WTC11 (cell line): ENCODE results near the gene ADRA1B. TPM values are rescaled to one million over a fixed set of nuclear protein-coding genes. Genes with fewer than 3 reads are reported as not detected.

ENCODE experiments used
- ATAC-seq: fragments of 200-7000 bp; cut with Tn5 transposase; 2 replicates; pipeline ENCODE4 v1.10.0; 2021; ENCODE audit warnings: mild to moderate bottlenecking, moderate library complexity
- CTCF ChIA-PET: fragments of 300-600 bp; sonication (Branson Sonifier 250); formaldehyde crosslinking; loops from one replicate; lab custom pipeline; 2021; ENCODE audit warnings: antibody characterized with exemption; lab: Charles Lee
- POLR2A ChIA-PET: fragments of 350-600 bp; sonication (Branson Sonifier 250); formaldehyde crosslinking; loops from one replicate; lab custom pipeline; 2021; ENCODE audit warnings: antibody characterized with exemption; lab: Charles Lee
- DNase-seq: peaks from one replicate; pipeline ENCODE4 v3.0.0; 2021; ENCODE audit warnings: low spot score
- H3K27ac Mint-ChIP-seq: 2 replicates; pipeline ENCODE4 v1.8.0; 2021; ENCODE audit warnings: mixed read lengths
- H3K27me3 Mint-ChIP-seq: 2 replicates; pipeline ENCODE4 v1.8.0; 2021; ENCODE audit warnings: low read depth, mild to moderate bottlenecking, moderate library complexity, mixed read lengths
- H3K36me3 Mint-ChIP-seq: 2 replicates; pipeline ENCODE4 v1.8.0; 2021; ENCODE audit warnings: mixed read lengths
- H3K4me1 Mint-ChIP-seq: 2 replicates; pipeline ENCODE4 v1.8.0; 2022; ENCODE audit warnings: mixed read lengths
- H3K4me3 Mint-ChIP-seq: 2 replicates; pipeline ENCODE4 v1.8.0; 2021; ENCODE audit warnings: mild to moderate bottlenecking, moderate library complexity, mixed read lengths
- H3K9me3 Mint-ChIP-seq: 2 replicates; pipeline ENCODE4 v1.8.0; 2021; ENCODE audit warnings: mixed read lengths
- ATF1 ChIP-seq: sonication (generic); formaldehyde crosslinking; IDR thresholded peaks from 2 replicates; pipeline ENCODE4 v1.8.1; 2023; ENCODE audit warnings: mild to moderate bottlenecking, moderate library complexity, missing genetic modification reagents
- CBFB ChIP-seq: sonication (generic); formaldehyde crosslinking; IDR thresholded peaks from 2 replicates; pipeline ENCODE4 v1.8.1; 2022; ENCODE audit warnings: mild to moderate bottlenecking, low read depth, missing genetic modification reagents
- ELF4 ChIP-seq: sonication (generic); formaldehyde crosslinking; IDR thresholded peaks from 2 replicates; pipeline ENCODE4 v1.8.1; 2022; ENCODE audit warnings: low read depth, mild to moderate bottlenecking, moderate library complexity, missing genetic modification reagents
- EMX1 ChIP-seq: fragments of 250-450 bp; sonication (Bioruptor Pico); IDR thresholded peaks from 2 replicates; pipeline ENCODE4 v1.8.0; 2021; ENCODE audit warnings: mild to moderate bottlenecking
- FOXK1 ChIP-seq: sonication (generic); formaldehyde crosslinking; IDR thresholded peaks from 2 replicates; pipeline ENCODE4 v1.8.0; 2022; ENCODE audit warnings: mild to moderate bottlenecking, moderate library complexity, missing genetic modification reagents
- FOXP1 ChIP-seq: sonication (generic); formaldehyde crosslinking; IDR thresholded peaks from 2 replicates; pipeline ENCODE4 v1.8.0; 2022; ENCODE audit warnings: missing genetic modification reagents, mild to moderate bottlenecking, moderate library complexity, borderline replicate concordance
- GRHL2 ChIP-seq: fragments of 250-450 bp; sonication (Bioruptor Pico); IDR thresholded peaks from 2 replicates; pipeline ENCODE4 v1.8.0; 2022; ENCODE audit warnings: mild to moderate bottlenecking, moderate library complexity; ENCODE audit not compliant: insufficient replicate concordance, severe bottlenecking
- JAZF1 ChIP-seq: fragments of 250-450 bp; sonication (Bioruptor Pico); IDR thresholded peaks from 2 replicates; pipeline ENCODE4 v1.9.0; 2021; ENCODE audit warnings: moderate library complexity, mild to moderate bottlenecking, inconsistent platforms
- JUN ChIP-seq: sonication (generic); formaldehyde crosslinking; IDR thresholded peaks from 2 replicates; pipeline ENCODE4 v1.8.0; 2023; ENCODE audit warnings: mild to moderate bottlenecking, missing genetic modification reagents
- MYBL2 ChIP-seq: sonication (generic); formaldehyde crosslinking; IDR thresholded peaks from 2 replicates; pipeline ENCODE4 v1.8.1; 2023; ENCODE audit warnings: mild to moderate bottlenecking, moderate library complexity, missing genetic modification reagents
- OVOL2 ChIP-seq: fragments of 250-450 bp; sonication (Bioruptor Pico); IDR thresholded peaks from 2 replicates; pipeline ENCODE4 v1.9.0; 2021; ENCODE audit warnings: mild to moderate bottlenecking, borderline replicate concordance
- SOX15 ChIP-seq: fragments of 250-450 bp; sonication (Bioruptor Pico); IDR thresholded peaks from 2 replicates; pipeline ENCODE4 v1.9.0; 2021; ENCODE audit warnings: mild to moderate bottlenecking
- SP1 ChIP-seq: sonication (generic); formaldehyde crosslinking; conservative IDR thresholded peaks from 2 replicates; pipeline ENCODE4 v1.8.1; 2022; ENCODE audit warnings: missing genetic modification reagents
- TCF7 ChIP-seq: sonication (generic); formaldehyde crosslinking; IDR thresholded peaks from 2 replicates; pipeline ENCODE4 v1.8.0; 2022; ENCODE audit warnings: mild to moderate bottlenecking, low read depth, missing genetic modification reagents, moderate library complexity
- ZNF232 ChIP-seq: sonication (generic); formaldehyde crosslinking; IDR thresholded peaks from 2 replicates; pipeline ENCODE4 v1.8.0; 2022; ENCODE audit warnings: mild to moderate bottlenecking, missing genetic modification reagents
- ZNF317 ChIP-seq: sonication (generic); formaldehyde crosslinking; IDR thresholded peaks from 2 replicates; pipeline ENCODE4 v1.8.1; 2023; ENCODE audit warnings: low read depth, mild to moderate bottlenecking, moderate library complexity, missing genetic modification reagents, borderline replicate concordance
- total RNA-seq: library from RNA; stranded (reverse); gene quantifications from 3 replicates; pipeline ENCODE4 v1.2.3, GENCODE V29; 2021
- TF ChIP-seq, protein P1 (sequence below): sonication (generic); formaldehyde crosslinking; IDR thresholded peaks from 2 replicates; pipeline ENCODE4 v1.8.1; 2023; ENCODE audit warnings: mild to moderate bottlenecking, missing genetic modification reagents
- TF ChIP-seq, protein P2 (sequence below): sonication (generic); formaldehyde crosslinking; IDR thresholded peaks from 2 replicates; pipeline ENCODE4 v1.8.1; 2022; ENCODE audit warnings: low read depth, mild to moderate bottlenecking, moderate library complexity, missing genetic modification reagents, borderline replicate concordance
- TF ChIP-seq, protein P3 (sequence below): sonication (generic); formaldehyde crosslinking; conservative IDR thresholded peaks from 2 replicates; pipeline ENCODE4 v1.8.1; 2022; ENCODE audit warnings: mild to moderate bottlenecking, missing genetic modification reagents
- TF ChIP-seq, protein P4 (sequence below): sonication (generic); formaldehyde crosslinking; IDR thresholded peaks from 2 replicates; pipeline ENCODE4 v1.8.1; 2022; ENCODE audit warnings: missing genetic modification reagents, borderline replicate concordance
- TF ChIP-seq, protein P5 (sequence below): sonication (generic); formaldehyde crosslinking; IDR thresholded peaks from 2 replicates; pipeline ENCODE4 v1.8.1; 2023; ENCODE audit warnings: mild to moderate bottlenecking, moderate library complexity, missing genetic modification reagents
- TF ChIP-seq, protein P6 (sequence below): sonication (generic); formaldehyde crosslinking; IDR thresholded peaks from 2 replicates; pipeline ENCODE4 v1.8.1; 2022; ENCODE audit warnings: mild to moderate bottlenecking, moderate library complexity, missing genetic modification reagents
- TF ChIP-seq, protein P7 (sequence below): sonication (generic); formaldehyde crosslinking; IDR thresholded peaks from 2 replicates; pipeline ENCODE4 v1.8.0; 2022; ENCODE audit warnings: mild to moderate bottlenecking, missing genetic modification reagents

Gene ADRA1B
- total RNA-seq, 1 experiment from 2014 or later: 0.11 TPM

DNA sequence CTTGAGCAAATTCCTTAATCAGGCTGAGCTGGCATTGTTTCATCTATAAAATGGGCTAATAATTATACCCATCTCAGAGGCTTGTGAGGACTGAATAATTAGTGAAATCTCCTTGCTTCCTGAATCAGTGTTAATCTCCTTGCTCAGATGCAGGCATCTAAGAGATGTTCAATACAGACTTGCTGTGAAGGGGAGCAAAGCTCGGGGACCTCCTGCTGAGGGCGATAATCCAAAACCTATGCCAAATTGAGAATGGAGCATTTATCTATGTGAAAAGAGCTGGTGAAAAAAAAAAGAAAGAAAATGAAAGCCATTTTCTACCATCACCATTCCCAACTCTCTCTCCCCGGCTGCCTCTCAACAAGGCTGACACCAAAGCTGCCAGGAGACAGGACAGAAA is 37.3 kb downstream of the ADRA1B start:
- CTCF ChIA-PET: interaction anchor here (0.8 to 1.2 kb wide), 2 partner anchors 33 to 622 kb away, joined by 3 to 4 read pairs; no protein-coding TSS in a partner anchor
- H3K27me3 Mint-ChIP-seq: peaks cover 3% of the 10 kb centered on the region; the same call in 1 of the 2 replicates
- POLR2A ChIA-PET: no interaction called here
- H3K4me3 Mint-ChIP-seq: no peak overlapping the region
- no peaks in the 10 kb centered on the region for H3K36me3 Mint-ChIP-seq
- ATAC-seq: no peak
- no peaks in the 10 kb centered on the region for H3K4me1 Mint-ChIP-seq
- TF ChIP-seq, protein P1, sequence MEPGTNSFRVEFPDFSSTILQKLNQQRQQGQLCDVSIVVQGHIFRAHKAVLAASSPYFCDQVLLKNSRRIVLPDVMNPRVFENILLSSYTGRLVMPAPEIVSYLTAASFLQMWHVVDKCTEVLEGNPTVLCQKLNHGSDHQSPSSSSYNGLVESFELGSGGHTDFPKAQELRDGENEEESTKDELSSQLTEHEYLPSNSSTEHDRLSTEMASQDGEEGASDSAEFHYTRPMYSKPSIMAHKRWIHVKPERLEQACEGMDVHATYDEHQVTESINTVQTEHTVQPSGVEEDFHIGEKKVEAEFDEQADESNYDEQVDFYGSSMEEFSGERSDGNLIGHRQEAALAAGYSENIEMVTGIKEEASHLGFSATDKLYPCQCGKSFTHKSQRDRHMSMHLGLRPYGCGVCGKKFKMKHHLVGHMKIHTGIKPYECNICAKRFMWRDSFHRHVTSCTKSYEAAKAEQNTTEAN: no peak
- TF ChIP-seq, protein P2, sequence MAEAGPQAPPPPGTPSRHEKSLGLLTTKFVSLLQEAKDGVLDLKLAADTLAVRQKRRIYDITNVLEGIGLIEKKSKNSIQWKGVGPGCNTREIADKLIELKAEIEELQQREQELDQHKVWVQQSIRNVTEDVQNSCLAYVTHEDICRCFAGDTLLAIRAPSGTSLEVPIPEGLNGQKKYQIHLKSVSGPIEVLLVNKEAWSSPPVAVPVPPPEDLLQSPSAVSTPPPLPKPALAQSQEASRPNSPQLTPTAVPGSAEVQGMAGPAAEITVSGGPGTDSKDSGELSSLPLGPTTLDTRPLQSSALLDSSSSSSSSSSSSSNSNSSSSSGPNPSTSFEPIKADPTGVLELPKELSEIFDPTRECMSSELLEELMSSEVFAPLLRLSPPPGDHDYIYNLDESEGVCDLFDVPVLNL: no peak
- TF ChIP-seq OVOL2 (CRISPR knock-in tag) (no peak), ZNF232 (CRISPR knock-in tag) (no peak), GRHL2 (no peak), FOXK1 (no peak), MYBL2 (CRISPR knock-in tag) (no peak), SOX15 (CRISPR knock-in tag) (no peak), JUN (CRISPR knock-in tag) (no peak), JAZF1 (CRISPR knock-in tag) (no peak), CBFB (CRISPR knock-in tag) (no peak), ELF4 (no peak), FOXP1 (CRISPR knock-in tag) (no peak)
- TF ChIP-seq, protein P3, sequence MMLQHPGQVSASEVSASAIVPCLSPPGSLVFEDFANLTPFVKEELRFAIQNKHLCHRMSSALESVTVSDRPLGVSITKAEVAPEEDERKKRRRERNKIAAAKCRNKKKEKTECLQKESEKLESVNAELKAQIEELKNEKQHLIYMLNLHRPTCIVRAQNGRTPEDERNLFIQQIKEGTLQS (CRISPR knock-in tag): no peak
- TF ChIP-seq, protein P4, sequence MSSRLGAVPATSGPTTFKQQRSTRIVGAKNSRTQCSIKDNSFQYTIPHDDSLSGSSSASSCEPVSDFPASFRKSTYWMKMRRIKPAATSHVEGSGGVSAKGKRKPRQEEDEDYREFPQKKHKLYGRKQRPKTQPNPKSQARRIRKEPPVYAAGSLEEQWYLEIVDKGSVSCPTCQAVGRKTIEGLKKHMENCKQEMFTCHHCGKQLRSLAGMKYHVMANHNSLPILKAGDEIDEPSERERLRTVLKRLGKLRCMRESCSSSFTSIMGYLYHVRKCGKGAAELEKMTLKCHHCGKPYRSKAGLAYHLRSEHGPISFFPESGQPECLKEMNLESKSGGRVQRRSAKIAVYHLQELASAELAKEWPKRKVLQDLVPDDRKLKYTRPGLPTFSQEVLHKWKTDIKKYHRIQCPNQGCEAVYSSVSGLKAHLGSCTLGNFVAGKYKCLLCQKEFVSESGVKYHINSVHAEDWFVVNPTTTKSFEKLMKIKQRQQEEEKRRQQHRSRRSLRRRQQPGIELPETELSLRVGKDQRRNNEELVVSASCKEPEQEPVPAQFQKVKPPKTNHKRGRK (CRISPR knock-in tag): no peak
- TF ChIP-seq, protein P5, sequence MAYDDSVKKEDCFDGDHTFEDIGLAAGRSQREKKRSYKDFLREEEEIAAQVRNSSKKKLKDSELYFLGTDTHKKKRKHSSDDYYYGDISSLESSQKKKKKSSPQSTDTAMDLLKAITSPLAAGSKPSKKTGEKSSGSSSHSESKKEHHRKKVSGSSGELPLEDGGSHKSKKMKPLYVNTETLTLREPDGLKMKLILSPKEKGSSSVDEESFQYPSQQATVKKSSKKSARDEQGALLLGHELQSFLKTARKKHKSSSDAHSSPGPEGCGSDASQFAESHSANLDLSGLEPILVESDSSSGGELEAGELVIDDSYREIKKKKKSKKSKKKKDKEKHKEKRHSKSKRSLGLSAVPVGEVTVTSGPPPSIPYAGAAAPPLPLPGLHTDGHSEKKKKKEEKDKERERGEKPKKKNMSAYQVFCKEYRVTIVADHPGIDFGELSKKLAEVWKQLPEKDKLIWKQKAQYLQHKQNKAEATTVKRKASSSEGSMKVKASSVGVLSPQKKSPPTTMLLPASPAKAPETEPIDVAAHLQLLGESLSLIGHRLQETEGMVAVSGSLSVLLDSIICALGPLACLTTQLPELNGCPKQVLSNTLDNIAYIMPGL: no peak
- no peaks in the 10 kb centered on the region for H3K9me3 Mint-ChIP-seq
- H3K27ac Mint-ChIP-seq: no peak overlapping the region
- DNase-seq: no peak

DNA sequence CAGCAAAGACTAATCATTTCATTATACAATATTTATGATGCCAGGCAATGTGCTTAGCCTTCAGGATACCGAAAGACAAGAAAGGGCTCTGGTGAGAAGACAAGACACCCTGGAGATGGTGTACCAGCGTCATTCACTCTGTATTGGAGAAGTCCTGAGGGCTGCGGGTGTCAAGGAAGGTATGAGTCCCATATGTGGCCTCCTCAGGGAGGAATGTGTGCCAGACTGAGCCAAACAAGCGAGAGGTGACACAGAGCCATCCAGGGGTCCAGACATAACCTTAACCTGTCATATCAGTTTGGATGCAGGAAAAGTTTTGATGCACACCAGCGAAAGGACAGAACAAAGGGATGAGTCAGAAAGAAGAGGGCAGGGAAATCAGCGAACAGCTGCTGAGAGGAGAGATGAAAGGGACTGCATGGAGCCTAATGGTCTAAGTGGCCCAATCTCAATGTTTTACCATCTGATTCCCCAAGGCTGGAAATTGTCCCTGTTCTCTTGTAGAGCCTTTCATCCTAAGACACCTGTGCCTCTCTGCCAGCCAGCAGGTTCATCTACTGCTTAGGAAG is 38.9 kb downstream of the ADRA1B start:
- CTCF ChIA-PET: interaction anchor here (1.1 kb wide), 1 partner anchor 27 kb away, joined by 3 read pairs; no protein-coding TSS in a partner anchor
- Mint-ChIP-seq H3K27ac (no peak overlapping the region), H3K9me3 (no peaks in the 10 kb centered on the region), H3K36me3 (no peaks in the 10 kb centered on the region), H3K4me3 (no peak overlapping the region), H3K27me3 (peaks cover 3% of the 10 kb centered on the region; the same call in 1 of the 2 replicates), H3K4me1 (no peaks in the 10 kb centered on the region)
- POLR2A ChIA-PET: no interaction called here
- no peak for TF ChIP-seq TCF7 (CRISPR knock-in tag)
- TF ChIP-seq FOXP1 (CRISPR knock-in tag): no peak
- TF ChIP-seq SP1 (CRISPR knock-in tag): no peak
- TF ChIP-seq, protein P6, sequence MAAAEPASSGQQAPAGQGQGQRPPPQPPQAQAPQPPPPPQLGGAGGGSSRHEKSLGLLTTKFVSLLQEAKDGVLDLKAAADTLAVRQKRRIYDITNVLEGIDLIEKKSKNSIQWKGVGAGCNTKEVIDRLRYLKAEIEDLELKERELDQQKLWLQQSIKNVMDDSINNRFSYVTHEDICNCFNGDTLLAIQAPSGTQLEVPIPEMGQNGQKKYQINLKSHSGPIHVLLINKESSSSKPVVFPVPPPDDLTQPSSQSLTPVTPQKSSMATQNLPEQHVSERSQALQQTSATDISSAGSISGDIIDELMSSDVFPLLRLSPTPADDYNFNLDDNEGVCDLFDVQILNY (CRISPR knock-in tag): no peak
- TF ChIP-seq FOXK1: no peak
- TF ChIP-seq, protein P7, sequence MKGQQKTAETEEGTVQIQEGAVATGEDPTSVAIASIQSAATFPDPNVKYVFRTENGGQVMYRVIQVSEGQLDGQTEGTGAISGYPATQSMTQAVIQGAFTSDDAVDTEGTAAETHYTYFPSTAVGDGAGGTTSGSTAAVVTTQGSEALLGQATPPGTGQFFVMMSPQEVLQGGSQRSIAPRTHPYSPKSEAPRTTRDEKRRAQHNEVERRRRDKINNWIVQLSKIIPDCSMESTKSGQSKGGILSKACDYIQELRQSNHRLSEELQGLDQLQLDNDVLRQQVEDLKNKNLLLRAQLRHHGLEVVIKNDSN (CRISPR knock-in tag): no peak
- no peak for TF ChIP-seq EMX1 (CRISPR knock-in tag)
- TF ChIP-seq ZNF317 (CRISPR knock-in tag): no peak
- TF ChIP-seq, protein P1: no peak
- no peak for TF ChIP-seq JAZF1 (CRISPR knock-in tag)
- TF ChIP-seq ATF1 (CRISPR knock-in tag): no peak
- no peak for ATAC-seq
- DNase-seq: no peak
